ENCODE measurements around the gene DPCD. TPM values are rescaled to one million over a fixed set of nuclear protein-coding genes. Genes with fewer than 3 reads are reported as not detected.
"Not testable (repeated sequence)": the region's sequence is repeated elsewhere in the genome, so short reads cannot be mapped to it uniquely, and the experiment has no call there.

Gene DPCD
- total RNA-seq, 3 donors from 2014 or later = 17.0 to 25.9 (median 24.7) TPM

DNA sequence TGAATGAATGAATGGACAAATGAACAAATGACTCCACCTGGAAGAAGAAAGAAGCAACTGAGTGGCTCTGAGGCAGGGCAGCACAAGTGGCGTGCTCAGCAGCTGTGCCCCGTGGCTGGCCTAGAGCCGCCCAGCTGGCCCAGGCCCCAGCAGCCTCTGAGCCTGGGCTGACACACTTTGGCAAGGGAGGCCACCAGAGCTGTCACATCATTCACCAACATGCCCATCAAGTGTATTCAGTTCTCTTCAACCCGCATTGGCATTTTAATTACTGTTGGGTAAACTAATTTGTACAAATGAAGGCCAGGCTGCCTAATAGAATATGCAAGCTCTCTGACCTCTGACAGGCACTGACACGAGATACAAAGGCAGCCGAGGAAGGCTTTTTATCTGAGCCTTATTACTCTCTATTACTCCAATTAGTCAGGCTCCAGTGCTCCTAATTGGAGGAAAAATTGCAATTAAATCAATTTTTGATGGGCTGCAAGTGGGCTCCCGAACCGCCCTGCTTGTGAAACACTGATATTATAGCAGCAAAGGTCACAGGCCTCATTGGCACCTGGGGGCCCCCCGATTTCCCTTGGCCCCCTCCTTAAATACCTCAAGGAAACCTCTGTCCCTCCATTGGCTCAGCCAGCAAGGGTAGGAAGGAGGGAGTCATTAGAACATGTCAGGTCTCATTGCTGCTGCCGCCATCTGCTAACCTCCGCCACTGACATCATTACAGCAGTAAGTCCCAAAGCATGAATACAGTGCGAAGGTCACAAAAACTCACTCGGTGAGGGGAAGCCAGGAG, 41.9 kb downstream of the DPCD start:
- Histone ChIP-seq H3K9me3 (no peaks in the 10 kb centered on the region), H3K27ac (no peak overlapping the region), H3K4me1 (no peaks in the 10 kb centered on the region), H3K36me3 (no peaks in the 10 kb centered on the region), H3K4me3 (no peak overlapping the region), H3K27me3 (no peaks in the 10 kb centered on the region)
- no peak for TF ChIP-seq POLR2A (IDR thresholded peaks at IDR 0.05)
- TF ChIP-seq POLR2AphosphoS5 (IDR thresholded peaks at IDR 0.05) = no peak
- TF ChIP-seq, protein P1, sequence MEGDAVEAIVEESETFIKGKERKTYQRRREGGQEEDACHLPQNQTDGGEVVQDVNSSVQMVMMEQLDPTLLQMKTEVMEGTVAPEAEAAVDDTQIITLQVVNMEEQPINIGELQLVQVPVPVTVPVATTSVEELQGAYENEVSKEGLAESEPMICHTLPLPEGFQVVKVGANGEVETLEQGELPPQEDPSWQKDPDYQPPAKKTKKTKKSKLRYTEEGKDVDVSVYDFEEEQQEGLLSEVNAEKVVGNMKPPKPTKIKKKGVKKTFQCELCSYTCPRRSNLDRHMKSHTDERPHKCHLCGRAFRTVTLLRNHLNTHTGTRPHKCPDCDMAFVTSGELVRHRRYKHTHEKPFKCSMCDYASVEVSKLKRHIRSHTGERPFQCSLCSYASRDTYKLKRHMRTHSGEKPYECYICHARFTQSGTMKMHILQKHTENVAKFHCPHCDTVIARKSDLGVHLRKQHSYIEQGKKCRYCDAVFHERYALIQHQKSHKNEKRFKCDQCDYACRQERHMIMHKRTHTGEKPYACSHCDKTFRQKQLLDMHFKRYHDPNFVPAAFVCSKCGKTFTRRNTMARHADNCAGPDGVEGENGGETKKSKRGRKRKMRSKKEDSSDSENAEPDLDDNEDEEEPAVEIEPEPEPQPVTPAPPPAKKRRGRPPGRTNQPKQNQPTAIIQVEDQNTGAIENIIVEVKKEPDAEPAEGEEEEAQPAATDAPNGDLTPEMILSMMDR (IDR thresholded peaks at IDR 0.05) = no peak
- no peak for DNase-seq (ENCODE audit: low spot score in 2 of 2)
- intact Hi-C loops (cut with DNase I; ENCODE audit: low total_unique reads) = no loop called here

DNA sequence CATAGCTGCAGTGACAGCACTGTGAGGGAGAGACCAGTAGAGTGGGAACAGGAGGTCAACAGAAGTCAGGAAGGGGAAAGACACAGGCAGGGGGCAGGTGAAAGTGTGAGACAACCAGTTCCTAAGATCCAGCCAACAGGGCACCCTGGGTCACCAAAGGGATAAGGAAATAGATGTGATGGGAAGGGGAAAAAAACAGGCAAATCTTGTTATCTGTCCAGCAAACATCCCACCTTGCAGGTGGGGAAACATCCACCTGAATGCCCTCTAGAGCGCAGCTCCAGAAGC, 42.5 kb downstream of the DPCD start:
- no peak for DNase-seq (ENCODE audit: low spot score in 2 of 2)
- Histone ChIP-seq H3K9me3 (no peaks in the 10 kb centered on the region), H3K27me3 (no peaks in the 10 kb centered on the region), H3K4me3 (no peak overlapping the region), H3K27ac (no peak overlapping the region), H3K36me3 (no peaks in the 10 kb centered on the region), H3K4me1 (no peaks in the 10 kb centered on the region)
- TF ChIP-seq POLR2A (IDR thresholded peaks at IDR 0.05) (no peak), POLR2AphosphoS5 (IDR thresholded peaks at IDR 0.05) (no peak)
- TF ChIP-seq, protein P1 (IDR thresholded peaks at IDR 0.05) = no peak
- intact Hi-C loops (cut with DNase I; ENCODE audit: low total_unique reads) = no loop called here

DNA sequence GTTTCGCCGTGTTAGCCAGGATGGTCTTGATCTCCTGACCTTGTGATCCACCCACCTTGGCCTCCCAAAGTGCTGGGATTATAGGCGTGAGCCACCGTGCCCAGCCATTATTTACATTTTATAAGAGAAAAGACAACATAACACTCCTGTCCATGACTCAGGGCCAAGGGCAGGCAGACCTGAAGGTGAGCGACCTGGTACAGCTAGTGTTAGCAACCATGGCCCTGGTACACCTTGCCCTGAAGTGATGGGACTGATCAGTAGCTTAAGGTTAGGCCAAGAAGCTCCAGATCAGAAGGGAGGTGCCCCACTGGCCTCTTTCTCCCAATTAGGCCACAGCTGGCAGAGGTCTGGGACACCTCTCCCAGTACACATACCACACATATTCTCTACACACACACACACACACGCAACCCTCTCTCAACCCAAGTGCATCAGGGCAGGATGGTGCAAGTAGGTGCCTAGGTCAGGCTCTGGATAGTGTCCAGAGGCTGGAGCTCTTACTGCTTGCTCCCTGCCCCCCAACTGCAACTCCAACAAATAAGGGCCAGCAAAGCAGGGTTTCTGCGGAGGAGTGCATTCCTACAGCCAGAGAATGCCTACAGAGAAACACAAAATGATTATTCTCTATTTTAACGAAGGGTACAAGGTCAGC, 43.8 kb downstream of the DPCD start:
- Histone ChIP-seq H3K36me3 (no peaks in the 10 kb centered on the region), H3K27ac (no peak overlapping the region), H3K9me3 (no peaks in the 10 kb centered on the region), H3K4me1 (no peaks in the 10 kb centered on the region), H3K4me3 (no peak overlapping the region), H3K27me3 (no peaks in the 10 kb centered on the region)
- TF ChIP-seq, protein P1 (IDR thresholded peaks at IDR 0.05) = no peak
- no peak for TF ChIP-seq POLR2A (IDR thresholded peaks at IDR 0.05)
- no peak for TF ChIP-seq POLR2AphosphoS5 (IDR thresholded peaks at IDR 0.05)
- intact Hi-C loops (cut with DNase I; ENCODE audit: low total_unique reads) = no loop called here
- no peak for DNase-seq (ENCODE audit: low spot score in 2 of 2)

DNA sequence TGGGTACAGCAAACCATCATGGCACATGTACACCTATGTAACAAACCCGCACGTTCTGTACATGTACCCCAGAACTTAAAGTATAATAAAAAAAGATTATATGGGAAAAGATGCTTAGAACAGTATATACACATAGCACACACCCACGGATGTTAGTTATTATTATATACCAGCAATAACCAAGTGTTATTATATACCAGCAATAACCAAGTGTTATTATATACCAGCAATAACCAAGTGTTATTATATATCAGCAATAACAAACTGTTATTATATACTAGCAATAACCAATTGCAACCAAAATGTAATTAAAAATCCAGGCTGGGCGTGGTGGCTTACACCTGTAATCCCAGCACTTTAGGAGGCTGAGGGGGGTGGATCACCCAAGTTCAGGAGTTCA, 45.4 kb downstream of the DPCD start:
- DNase-seq (ENCODE audit: low spot score in 2 of 2); H3K36me3 ChIP-seq; H3K4me1 ChIP-seq; H3K27me3 ChIP-seq; H3K4me3 ChIP-seq; H3K9me3 ChIP-seq; intact Hi-C loops (cut with DNase I; ENCODE audit: low total_unique reads); H3K27ac ChIP-seq: not testable (repeated sequence)

DNA sequence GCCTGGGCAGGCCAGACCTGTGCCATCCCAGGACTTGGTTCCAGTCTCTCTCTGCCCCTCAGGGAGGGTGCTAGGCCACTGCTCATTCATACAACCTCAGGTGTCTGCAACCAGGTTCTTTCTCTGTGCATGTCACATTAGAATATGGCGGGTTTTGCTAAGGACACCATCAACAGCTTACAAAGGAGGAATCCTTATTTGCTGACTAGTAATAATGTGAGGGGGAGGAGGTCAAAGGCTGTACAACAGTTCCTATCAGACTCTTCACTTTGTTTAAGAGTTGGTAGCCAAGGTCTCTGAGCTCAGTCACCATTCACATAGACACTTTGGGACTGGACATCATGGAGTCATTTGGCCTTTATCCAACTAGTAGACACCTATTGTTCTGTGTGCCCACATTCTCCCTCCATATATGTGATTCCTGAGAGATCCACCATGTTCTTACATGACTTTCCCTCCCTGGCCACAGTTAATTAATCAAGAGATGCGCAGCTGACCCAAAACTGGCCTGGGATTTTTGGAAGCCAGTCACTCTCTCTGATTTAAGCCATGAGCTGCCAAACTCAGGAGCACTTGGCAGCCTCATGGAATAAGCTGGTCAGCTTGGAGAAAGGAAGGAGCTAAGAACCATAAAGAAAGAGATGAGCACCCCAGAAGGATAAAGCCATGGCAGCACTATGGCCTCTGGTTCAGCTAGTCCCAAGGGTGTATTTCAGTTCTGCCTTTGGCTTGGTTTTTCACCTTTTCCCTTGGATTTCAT, 51.2 kb downstream of the DPCD start:
- no peak for TF ChIP-seq POLR2A (IDR thresholded peaks at IDR 0.05)
- TF ChIP-seq, protein P1 (IDR thresholded peaks at IDR 0.05) = no peak
- no peak for TF ChIP-seq POLR2AphosphoS5 (IDR thresholded peaks at IDR 0.05)
- no peaks in the 10 kb centered on the region for H3K27me3 ChIP-seq
- intact Hi-C loops (cut with DNase I; ENCODE audit: low total_unique reads) = no loop called here
- no peaks in the 10 kb centered on the region for H3K9me3 ChIP-seq
- H3K4me1 ChIP-seq = no peaks in the 10 kb centered on the region
- H3K36me3 ChIP-seq = no peaks in the 10 kb centered on the region
- no peak overlapping the region for H3K4me3 ChIP-seq
- no peak for DNase-seq (ENCODE audit: low spot score in 2 of 2)
- no peak overlapping the region for H3K27ac ChIP-seq

Data from breast epithelium (tissue), 4 donors.